KBM-7 (cell line): ENCODE results near the gene SMIM3.
"Not testable (repeated sequence)": the region's sequence is repeated elsewhere in the genome, so short reads cannot be mapped to it uniquely, and the experiment has no call there.

ENCODE experiments used
- DNase-seq: peaks from one replicate; pipeline ENCODE4 v3.0.0-alpha.2; 2015
- in situ Hi-C: fragments of 300-500 bp; cut with MboI; formaldehyde crosslinking; loops from 2 replicates; pipeline ENCODE4 v1.14.3; 2020; ENCODE audit warnings: low sequenced_read_pairs, low pct_unique_long_range_greater_than_20kb, mixed read lengths

Gene SMIM3, protein sequence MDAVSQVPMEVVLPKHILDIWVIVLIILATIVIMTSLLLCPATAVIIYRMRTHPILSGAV

GRCh38 chr5:150778517-150779396 is at the start of gene SMIM3:
Gene SMIM3, plus strand, starts transcription at chr5:150778757. Its CDS starts 16,684 bp downstream, at chr5:150795441.
- peak; percentile 73 for DNase-seq
- in situ Hi-C loops = no loop called here

DNA sequence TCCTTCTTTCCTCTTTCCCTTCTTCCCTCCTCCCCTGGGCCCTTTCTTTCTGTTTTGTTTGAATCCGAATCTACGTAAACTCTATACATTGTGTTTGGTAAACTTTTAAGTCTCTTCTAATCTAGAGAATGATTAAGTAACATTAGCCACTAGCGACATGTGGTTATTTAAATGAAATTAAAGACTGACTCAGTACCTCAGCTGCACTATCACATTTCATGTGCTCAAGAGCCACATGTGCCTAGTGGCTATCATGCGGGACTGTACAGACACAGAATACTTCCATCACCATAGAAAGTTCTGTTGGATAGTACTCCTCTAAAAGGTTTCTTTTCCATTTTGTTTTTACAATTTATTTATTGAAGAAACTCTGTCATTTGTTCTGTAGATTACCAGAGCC is 48.7 kb upstream of the SMIM3 start:
- in situ Hi-C loops = no loop called here
- no peak for DNase-seq

GRCh38 chr5:150731669-150732242 is 46.8 kb upstream of the SMIM3 start:
- DNase-seq = no peak
- in situ Hi-C loops = no loop called here

DNA sequence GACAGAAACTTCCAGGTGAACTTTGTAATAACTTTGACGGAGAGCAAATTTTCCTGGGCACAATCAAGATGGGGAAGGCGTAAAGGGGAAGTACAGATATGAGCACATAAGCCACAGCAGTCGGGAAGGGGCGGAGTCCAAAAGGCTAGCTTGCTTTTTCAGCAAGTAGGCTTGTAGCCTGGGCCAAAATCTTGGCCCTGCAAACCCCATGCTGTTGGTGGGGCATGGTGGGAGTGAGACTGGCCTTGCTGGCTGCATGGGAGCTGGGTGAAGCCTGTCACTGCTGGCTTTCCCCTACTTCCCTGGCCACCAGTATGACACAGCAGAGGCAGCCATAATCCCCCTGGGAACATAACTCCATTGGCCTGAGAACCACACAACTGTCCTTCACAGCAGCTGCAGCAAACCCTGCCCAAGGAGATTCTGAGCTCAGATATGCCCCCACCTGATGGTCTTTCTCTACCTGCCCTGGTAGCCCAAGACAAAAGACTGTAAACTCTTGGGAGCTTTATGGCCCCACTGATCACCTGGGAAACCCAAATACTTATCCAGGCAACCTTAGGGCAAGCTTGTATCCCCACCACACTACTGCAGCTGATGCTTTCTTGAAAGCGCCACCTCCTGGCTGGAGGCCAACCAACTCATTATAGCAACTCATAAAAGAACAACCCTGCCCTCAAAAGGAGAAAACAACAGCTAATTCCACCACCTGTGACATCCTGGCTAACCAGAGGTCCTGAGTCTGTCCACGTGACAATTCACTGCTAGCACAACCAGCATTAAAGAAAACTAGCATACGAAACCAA is 43.8 kb upstream of the SMIM3 start:
- DNase-seq = peak; percentile 92
- in situ Hi-C loops = no loop called here

- in situ Hi-C loops = no loop called here
- DNase-seq = no peak
These were observed 39.7 kb upstream of the SMIM3 start for GRCh38 chr5:150738862-150739261.

- in situ Hi-C loops = no loop called here
- no peak for DNase-seq
These were observed 37.6 kb upstream of the SMIM3 start for GRCh38 chr5:150740992-150741391.

- in situ Hi-C loops, DNase-seq: not testable (repeated sequence)
These were observed 36.0 kb upstream of the SMIM3 start for GRCh38 chr5:150742455-150743141.

DNA sequence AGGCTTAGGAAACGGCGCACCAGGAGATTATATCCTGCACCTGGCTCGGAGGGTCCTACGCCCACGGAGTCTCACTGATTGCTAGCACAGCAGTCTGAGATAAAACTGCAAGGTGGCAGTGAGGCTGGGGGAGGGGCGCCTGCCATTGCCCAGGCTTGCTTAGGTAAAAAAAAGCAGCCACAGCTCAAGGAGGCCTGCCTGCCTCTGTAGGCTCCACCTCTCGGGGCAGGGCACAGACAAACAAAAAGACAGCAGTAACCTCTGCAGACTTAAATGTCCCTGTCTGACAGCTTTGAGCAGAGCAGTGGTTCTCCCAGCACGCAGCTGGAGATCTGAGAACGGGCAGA is 35.4 kb upstream of the SMIM3 start:
- in situ Hi-C loops, DNase-seq: not testable (repeated sequence)

GRCh38 chr5:150750469-150750868 is 28.1 kb upstream of the SMIM3 start:
- in situ Hi-C loops = no loop called here
- no peak for DNase-seq

- in situ Hi-C loops = no loop called here
- no peak for DNase-seq
These were observed 27.3 kb upstream of the SMIM3 start for GRCh38 chr5:150751096-150751891.

GRCh38 chr5:150753463-150753862 is 25.1 kb upstream of the SMIM3 start:
- no peak for DNase-seq
- in situ Hi-C loops = no loop called here

DNA sequence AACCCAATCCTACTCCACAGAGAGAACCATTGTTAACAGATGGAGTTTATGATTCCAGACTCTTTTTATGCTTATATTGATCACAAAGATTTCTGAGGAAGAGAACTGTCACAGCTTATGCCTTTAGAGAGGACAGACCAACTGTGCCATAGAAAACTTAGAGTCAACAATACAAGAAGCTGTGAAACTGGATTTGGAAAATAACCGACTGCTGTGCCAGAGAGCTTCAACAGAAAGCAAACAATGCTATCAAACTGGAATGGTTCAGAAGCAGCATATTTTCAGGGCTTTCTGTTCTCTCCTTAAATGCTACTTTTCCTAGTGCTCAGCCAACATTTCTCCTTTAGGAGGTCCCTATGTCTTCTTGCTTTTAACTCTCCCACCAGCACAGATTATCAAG is 24.7 kb upstream of the SMIM3 start:
- DNase-seq = no peak
- in situ Hi-C loops = no loop called here

DNA sequence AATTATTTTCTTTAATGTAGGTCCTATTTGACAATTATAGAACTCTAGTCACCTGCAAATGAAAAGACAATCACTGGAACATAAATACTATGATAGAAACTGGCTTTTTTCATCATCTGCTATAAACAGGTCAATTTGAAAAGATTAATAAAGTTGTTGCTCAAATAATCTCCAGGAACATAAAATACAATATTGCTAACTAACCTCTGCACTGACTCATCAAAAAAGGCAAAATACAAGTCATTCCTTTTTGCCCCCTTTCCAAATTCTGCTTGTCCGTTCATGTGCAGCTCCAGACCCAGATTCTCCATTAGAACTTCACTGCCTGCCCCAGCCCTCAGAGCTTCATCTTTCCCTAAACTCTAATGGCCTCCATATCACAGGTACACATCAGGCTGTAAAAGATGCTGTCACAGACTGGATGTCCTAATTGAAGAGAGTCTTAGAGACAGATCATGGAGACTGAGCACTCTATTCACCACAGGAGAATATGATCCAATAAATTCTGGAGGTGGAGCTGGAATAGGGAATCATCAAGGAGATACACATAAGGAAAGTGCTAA is 21.4 kb upstream of the SMIM3 start:
- DNase-seq = no peak
- in situ Hi-C loops = no loop called here

DNA sequence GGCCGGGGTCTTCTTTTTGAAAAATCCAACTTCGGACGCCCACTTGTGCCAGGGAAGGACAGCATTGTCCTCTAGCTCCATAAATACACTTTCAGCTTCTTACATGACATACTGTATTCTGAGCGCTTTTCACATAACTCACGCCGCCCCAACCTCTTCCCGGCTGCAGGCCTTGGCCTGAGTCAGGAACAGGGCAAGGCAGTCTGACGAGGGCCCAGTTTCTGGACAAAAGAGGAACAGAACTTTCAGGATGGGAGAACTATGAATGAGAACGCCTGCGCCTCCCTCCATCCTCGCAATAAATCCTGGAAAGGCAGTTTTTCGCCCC is 20.4 kb upstream of the SMIM3 start:
- in situ Hi-C loops = no loop called here
- no peak for DNase-seq

DNA sequence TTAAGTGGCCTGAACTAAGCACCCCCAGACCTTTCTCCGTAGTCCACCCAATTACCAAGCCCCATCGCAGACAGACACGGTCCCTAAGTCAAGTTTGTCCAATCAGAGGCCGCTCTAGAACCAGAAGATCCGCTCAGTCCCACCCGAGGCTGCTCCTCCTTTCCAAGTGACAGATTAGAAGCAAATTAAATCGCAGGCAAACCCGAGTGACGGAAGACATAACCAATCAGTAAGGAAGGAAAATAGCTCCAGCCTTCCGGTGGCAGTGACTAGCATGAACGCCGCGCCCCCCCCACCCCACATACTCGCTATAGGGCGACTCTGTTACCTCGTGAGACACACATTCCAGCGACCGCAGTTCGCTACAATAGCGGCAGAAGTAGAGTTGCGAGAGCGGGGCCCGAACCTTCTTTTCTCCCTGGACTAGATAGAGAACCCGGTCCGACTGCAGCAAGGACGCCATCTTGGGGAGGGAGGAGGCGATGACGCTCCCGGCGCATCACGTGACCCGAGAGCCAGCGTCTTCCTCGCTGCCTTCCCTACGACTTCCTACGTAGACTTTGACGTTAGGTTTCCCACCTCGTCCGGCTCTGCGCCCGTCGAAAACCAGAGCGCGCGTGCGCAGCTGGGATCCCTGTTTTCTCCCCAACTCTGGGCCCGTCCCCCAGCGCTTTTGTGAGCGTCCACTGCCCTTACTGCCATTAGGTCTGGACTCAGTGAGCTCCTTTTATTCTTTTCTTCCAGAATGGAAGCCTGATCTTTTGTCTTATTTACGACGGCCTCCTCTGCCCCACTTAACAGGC is 19.8 kb upstream of the SMIM3 start, which contains the start of gene DCTN4:
Gene DCTN4 (minus strand): TSS at position 487 of the 803 bp plus-strand sequence. CDS start 24 bp downstream, at position 463.
- peak; percentile 99 for DNase-seq
- in situ Hi-C loops = no loop called here

- in situ Hi-C loops = no loop called here
- no peak for DNase-seq
These were observed 19.3 kb upstream of the SMIM3 start for GRCh38 chr5:150759334-150759583.

GRCh38 chr5:150762211-150762610 is 16.3 kb upstream of the SMIM3 start:
- no peak for DNase-seq
- in situ Hi-C loops = no loop called here
